ENCODE results near the gene MINAR1. TPM values are rescaled to one million over a fixed set of nuclear protein-coding genes. Genes with fewer than 3 reads are reported as not detected.
A peak's percentile ranks its signal among the peaks of the same experiment; 100 is the strongest.

MINAR1 gene
- total RNA-seq, 1 donor from 2014 or later: 0.60 TPM

DNA sequence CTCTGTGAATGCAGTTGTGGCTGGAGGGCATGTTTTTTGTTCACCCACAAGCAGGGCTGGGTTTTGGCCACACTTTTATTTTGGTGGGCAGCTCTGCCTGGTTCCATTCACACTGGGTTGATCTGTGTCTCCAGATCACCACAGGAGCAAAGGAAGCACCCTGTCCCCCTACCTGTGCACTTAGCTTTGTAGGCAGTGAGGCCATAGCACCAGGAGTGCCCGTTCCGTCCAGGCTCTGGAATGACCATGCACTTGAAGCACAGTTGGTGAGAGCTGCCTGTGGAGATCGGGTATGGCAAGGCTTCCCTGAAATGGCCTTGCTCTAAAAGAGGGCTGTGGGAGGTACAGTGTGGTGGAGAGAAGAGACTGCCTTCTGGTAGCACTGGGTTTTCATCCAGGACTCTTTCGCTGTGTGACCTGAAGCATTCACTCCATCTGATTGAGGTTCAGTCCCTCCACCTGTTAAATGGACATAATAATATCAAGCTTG is 31.7 kb downstream of the MINAR1 start:
- DNase-seq (ENCODE audit: low read depth): no peak

DNA sequence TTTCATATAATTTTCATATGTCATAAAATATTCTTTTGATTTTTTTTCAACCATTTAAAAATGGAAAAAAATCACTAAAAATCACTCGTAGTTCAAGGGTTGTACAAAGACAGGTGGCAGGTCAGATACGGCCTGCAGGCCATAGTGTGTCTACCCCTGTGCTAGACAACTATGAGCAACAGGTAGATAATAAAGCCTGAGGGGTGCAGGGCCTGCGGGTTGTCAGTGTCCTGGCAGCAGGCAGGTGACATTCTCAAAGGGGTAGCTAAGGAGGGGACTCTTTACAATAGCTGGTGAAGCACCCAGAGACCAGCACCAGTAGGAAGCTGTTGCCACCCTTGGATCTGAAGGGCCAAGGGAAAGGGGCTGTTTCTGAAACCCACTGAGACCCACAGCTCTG is 34.4 kb downstream of the MINAR1 start:
- no peak for DNase-seq (ENCODE audit: low read depth)

DNA sequence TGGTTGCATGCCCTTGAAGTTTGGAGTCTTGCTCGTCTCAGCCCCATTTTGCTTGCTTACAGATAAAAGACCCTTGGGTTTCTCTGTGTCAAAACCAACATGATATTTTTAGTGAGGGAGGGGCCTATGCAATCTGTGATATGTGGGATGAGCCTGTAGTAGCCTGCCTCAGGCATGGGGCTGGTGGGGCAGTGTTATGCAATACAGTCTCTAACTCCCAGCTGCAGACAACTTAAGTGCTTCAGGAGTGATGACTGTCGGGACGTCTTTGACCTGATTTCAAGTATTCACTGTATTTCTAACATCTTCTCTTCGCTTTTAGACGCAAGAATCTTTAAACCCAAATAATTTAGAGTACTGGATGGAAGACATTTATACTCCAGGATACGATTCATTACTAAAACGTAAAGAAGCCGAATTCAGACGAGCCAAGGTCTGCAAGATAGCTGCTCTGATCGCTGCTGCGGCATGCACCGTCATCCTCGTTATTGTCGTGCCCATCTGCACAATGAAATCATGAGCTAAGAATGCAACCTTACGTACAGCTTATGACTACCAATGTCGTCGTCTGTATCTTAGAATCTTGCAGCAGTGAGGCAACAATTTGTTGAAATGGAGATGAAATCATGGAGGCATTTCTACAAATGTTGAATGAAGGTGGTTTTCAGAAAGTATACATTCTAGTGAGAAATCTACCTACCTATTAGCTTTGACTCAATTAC is 35.9 kb downstream of the MINAR1 start:
- no peak for DNase-seq (ENCODE audit: low read depth)

DNA sequence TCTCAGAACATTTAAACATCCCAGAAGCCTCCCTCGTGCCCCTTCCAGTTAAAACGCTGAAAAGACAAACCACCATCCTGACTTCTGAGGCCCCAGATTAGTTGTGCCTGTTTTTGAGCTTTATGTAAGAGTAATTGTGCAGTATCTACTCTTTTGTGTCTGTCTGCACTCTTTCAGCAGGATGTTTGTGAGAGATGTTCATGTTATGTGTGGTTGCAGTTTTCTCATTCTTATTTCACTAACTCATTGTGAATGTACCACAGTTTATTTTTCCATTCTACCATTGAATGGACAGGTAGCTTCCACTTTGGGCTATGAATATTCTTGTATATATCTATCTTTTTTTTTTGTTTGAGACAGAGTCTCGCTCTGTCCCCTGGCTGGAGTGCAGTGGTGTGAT is 40.3 kb downstream of the MINAR1 start:
- DNase-seq (ENCODE audit: low read depth): no peak

DNA sequence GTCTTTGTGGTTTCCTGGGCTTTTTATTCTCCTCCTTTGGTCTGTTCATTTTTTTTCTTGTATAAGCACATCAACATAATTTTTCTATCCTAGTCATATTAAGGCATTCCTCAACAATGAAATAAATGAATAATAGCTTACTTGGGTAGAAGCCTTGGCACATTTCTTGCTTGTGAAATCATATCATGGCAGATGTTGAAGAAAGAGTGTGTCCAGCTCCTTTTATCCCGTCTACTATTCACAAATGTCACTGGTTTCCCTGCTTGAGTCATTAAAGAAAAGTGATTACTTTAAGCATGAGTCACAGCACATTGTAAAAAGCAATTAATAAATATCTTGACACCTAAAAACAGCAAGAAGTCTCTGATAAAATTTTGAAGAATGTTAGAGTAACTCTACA is 42.1 kb downstream of the MINAR1 start:
- DNase-seq (ENCODE audit: low read depth): peak; percentile 3

DNA sequence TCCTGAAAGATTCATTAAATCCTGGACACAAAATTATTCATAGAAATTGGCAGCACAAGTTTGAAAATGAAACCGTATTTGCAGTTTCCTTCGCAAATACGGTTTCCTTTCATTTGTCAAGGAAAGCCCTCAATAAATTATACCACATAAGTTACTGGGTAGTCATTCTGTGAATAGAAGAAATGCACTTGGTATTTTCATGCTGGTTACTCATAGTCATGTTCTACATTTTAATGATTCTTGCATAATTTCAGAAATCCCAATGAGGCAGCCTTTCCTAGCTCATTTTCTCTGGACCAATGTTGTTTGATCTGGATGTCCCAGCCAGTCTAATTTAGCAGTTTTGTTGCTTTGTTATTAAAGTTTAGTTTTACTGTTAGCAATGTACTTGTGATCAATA is 43.2 kb downstream of the MINAR1 start:
- peak; percentile 13 for DNase-seq (ENCODE audit: low read depth)

DNA sequence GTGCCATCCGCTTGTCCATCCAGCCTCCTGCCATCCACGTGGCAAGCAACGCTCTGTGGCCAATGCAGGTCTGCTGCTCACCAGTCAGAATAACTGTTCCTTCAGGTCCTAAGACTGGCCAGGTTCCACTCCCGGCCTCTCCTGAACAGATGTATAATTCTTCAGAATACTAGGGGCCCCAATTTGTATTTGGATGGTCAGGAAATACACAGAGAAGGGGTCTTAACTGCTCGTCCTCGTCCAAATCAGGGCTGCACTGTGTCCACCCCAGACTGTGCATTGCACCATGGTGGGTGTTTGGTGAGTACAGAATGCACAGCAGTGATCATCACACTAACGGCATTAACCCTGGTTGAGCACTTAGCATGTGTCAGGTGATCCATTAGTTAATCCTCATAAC is 46.0 kb downstream of the MINAR1 start:
- DNase-seq (ENCODE audit: low read depth): no peak

DNA sequence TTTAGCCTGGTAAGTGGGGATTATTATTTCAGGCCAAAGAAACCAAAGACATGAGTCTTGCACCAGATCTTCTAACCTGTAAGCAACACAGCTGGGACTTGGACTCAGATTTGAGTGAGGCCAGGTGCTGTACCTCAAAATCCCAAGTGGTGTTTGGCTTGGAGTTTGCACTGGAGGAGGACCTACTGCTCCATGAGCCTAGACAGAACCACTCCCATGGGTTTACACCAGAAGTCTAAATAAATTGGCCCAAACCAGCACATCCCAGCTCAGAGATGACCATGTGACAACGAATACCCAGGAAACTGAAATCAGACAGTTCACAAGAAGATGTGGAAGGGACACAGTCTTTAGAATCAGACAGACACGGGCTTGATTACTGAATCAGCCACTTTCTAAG is 47.5 kb downstream of the MINAR1 start:
- DNase-seq (ENCODE audit: low read depth): no peak

DNA sequence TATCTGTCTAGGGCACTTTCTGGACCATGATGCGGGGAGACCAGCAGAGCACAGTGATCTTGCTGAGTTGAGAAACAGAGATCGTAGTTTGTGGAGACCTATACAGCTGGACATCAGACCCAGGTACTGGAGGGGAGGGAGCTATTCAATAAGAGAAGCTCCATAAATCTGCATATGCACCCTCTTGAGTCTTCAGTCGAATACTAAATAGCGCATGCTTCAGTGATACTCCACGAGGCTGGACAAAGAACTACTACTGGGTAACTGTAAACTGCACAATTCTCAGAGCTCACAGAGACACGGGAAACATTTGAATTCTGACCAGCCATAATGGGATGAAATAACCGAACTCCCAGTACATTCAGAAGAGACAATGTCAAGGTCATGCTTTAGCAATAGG is 49.7 kb downstream of the MINAR1 start:
- DNase-seq (ENCODE audit: low read depth): no peak

Other genes with a start within 250 kb of the MINAR1 start
- not detected in 2 replicates for gene ANKRD34C, start 149.6 kb upstream of the MINAR1 start, total RNA-seq
- gene TMED3, start 121.2 kb upstream of the MINAR1 start, total RNA-seq: 53.5 and 152 TPM in 2 replicates

Measured in renal cortical epithelial cell (primary cell).